Erythroblast (primary cell): Measurements from ENCODE around the gene FREM1.

Experiments used
- DNase-seq, 2 experiments: peaks; one replicate each; lab custom pipeline; 2025; lab: John Stamatoyannopoulos, UW
- GATA1 ChIP-seq: IDR thresholded peaks from 2 replicates; pipeline ENCODE4 v1.6.1; 2011; ENCODE audit warnings: low read depth, mild to moderate bottlenecking, control low read depth, low read length, moderate library complexity
- POLR2A ChIP-seq: IDR thresholded peaks from 2 replicates; pipeline ENCODE4 v1.6.1; 2011; ENCODE audit warnings: mild to moderate bottlenecking, low read length

FREM1 gene

DNA sequence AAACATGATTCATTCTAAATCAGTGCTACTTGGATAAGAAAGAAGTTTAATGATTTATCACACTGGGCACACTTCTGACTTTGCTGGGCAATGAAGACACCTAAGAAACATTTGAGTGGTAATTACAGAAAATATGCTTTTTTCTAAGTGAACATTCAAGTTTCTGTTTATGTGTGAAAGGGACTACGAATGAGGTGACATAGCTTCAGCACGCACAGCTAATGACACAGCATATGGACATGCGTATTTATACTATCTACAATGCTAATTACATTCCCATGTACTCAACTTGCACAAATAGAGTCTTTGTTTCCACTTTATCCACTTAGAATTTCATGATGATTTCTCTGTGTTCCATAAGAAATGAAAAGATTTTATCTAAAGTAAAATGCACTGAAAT, 40.6 kb downstream of the FREM1 start:
- DNase-seq = no peak
- TF ChIP-seq POLR2A (no peak), GATA1 (no peak)

DNA sequence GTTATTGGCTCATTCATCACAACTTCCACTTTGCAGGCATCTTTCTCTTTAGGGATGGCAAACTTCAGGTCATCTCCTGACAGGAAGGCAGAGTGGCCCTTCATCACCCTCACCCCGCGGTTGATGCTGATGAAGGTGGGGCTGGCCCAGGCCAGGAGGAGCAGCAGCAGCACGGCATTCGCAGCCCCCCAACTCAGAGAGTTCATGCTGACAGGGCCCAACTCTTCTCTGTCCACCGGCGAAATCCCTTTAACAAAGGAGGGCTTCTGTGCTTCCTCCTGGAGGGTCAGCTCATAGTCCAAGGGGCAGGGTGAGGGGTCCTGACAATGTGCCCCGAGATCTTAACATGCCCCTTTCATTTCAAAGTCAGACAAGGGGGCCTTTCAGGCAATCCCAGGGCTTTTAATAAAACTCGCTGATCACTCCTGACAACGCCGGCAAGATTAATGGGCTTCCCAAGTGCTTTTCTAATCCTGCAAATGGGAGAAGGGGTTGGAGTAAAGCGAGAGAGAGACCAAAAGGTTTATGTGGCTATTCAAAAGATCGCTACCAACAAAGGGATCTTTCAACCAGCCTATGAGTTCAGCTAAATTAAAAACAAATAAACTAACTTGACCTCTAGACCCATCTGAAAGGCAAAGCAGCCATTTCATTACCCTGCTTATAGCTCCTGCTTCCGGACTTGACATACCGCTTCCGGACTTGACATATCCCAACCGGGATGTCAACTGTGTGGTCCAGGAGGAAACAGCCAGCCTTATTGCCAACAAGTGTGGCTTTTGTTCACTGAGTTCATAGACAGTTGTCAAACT, 41.2 kb downstream of the FREM1 start:
- DNase-seq = no peak
- TF ChIP-seq POLR2A (no peak), GATA1 (no peak)

- no peak for DNase-seq
- TF ChIP-seq GATA1 (no peak), POLR2A (no peak)
Observed at GRCh38 chr9:14868418-14868771, 41.8 kb downstream of the FREM1 start.

- TF ChIP-seq POLR2A (no peak), GATA1 (no peak)
- no peak for DNase-seq
Observed at GRCh38 chr9:14866200-14866749, 44.0 kb downstream of the FREM1 start.

DNA sequence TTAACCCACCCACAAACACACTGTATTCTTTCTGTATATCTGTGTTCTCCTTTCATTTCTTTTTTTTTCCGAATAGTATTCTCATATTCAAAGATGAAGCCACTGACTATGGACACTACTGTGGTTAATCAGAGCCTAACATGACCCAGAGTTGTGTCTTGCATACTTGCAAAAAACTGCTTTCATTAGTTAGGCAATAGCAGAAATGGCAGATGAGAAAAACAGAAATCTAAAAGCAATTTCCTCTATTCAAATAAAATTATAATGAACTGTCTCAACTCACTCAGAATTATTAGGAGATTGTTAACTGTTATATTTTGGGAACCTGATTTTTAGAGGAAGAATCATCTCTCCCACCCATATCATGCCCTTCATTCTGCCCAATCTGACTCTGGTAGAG, 45.9 kb downstream of the FREM1 start:
- no peak for TF ChIP-seq GATA1
- TF ChIP-seq POLR2A = no peak
- DNase-seq = no peak

DNA sequence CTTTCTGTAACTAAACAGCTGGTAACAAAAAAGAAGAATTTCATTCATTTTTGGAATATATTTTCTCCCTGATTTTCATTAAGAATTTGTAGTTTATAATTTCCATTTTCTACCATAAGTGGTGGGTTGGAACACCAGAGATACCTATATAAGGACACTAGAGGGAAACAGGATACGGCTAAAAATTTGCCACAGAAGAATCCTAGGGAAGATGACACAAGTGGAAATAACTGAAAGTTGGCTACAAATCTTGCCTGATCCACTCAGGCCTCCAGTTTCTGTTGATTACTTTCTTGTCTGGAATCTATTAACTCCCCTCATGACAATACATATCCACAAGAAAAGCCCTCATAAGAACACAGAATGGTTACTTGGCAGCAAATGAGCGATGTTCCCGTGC, 46.8 kb downstream of the FREM1 start:
- no peak for TF ChIP-seq POLR2A
- DNase-seq = no peak

DNA sequence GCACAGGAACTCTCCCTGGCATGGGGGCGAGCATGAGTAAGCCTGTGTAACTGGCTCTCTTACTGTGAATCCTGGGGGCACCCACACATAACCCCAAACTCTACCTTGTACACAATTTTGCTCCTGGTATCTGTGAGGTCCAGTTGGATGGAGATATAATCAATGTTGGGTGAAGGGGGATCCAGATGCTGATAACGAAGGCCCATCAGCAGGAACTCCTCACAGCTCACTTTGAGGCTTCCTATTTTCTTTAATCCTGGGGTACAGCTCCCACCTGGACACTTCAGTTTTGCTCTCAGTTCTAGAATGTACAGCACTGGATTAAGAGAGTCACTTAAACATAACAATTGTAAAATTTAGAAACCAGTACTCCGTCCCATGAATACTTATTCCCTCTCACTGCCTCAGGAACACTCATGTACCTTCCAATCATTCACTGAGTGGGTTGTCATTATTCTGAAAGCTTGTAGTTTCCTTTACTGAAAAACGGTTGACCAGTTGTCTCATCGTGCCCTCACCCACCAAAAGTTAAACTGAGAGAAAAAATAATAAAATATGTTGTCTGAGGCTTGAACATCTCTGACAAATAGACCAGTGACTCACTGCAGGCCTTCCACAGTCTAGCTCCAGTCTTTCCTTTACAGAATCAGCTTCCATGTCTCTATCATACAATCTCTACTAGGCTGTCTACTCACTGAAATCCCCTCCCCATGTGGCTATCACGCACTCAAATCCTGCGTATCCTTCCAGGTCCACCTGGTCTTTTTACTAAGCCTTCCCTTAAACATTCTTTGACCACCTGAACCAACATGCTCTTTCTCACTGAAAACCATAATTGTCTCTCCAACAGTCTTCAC, 52.6 kb downstream of the FREM1 start:
- no peak for DNase-seq
- TF ChIP-seq POLR2A (no peak), GATA1 (no peak)

DNA sequence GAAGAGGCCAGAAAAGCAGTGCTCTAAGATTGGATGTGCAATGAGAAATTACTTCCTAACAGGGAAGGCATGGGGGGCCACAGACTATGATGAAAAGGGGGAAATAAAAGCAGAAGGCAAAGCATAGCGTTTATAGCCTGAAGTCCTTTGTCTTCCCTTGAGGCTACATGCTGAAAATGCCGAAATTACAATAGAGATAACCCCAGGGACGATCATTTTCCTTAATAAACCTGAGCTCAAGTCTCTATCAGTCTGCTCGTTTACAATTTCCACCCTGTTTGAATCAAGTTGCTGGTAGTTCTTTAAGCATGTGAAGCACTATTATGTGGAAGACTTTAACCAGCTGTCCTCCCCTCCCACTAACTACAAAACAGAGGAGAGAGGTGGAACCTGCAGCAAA, 60.4 kb downstream of the FREM1 start:
- TF ChIP-seq POLR2A (no peak), GATA1 (no peak)
- no peak for DNase-seq

GRCh38 chr9:14849296-14849695, 60.9 kb downstream of the FREM1 start:
- TF ChIP-seq GATA1 = no peak
- TF ChIP-seq POLR2A = no peak
- DNase-seq = no peak

DNA sequence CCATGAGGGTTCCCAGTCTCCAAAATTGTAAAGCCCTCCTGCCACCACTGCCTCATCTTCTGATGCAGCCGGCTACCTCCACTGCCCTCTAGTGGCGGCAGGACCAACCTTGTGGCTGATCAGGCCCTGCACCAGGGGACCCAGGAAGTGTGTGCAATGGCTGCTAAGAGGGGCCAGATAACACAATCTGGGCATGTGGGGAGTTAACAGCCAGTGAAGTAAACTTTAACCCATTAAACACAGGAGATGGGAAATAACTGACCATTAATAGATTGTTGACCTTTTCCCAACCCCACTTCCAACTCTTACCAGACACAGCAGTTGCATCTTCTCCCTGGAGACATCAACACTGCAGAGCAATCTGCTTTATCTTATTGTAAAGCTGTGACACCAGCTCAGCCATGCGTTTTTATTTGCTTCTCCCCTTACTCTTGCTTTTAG, 63.3 kb downstream of the FREM1 start:
- TF ChIP-seq GATA1 (no peak), POLR2A (no peak)
- DNase-seq = peak; percentile 71 to 74

GRCh38 chr9:14843163-14843562, 67.1 kb downstream of the FREM1 start:
- DNase-seq = no peak
- TF ChIP-seq POLR2A (no peak), GATA1 (no peak)

GRCh38 chr9:14842269-14842668, 68.0 kb downstream of the FREM1 start:
- no peak for DNase-seq
- TF ChIP-seq POLR2A (no peak), GATA1 (no peak)

DNA sequence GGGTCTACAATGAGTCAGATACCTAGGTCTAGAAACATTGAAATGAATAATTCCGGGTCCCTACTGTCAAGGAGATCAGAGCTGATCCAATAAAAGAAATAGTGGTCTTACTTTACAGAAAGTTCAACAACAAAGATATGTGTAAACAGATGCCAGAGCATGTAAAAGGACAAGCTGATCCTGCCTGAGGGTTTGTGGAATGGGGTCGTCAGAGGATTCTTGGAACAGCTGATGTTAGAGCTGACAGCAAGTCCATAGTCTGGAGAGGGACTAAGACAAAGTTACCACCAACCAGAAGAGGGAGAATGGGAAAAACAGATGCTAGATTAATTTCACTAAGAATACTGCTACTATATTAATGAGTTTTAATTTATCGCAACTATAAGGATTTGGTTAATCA, 71.5 kb downstream of the FREM1 start:
- no peak for TF ChIP-seq POLR2A
- TF ChIP-seq GATA1 = no peak
- DNase-seq = no peak

DNA sequence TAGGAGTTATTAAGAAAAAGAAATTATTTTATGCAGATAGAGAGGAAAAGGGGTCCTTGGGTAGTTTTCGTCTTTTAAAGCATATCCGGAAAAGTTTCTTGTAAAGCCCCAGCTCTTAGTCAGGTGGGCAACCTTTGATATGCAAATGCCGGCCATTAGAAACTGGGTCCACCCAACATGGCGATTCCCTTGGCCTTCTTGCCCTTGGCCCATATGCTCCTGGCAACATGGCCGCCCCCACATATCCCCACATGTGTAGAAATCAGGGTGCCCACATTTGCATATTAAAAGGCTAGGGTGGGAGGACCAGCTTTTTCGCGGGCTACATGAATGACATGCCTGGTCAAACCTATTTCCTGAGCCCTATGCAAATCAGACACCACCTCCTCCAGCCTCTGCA, 73.3 kb downstream of the FREM1 start:
- no peak for TF ChIP-seq GATA1
- TF ChIP-seq POLR2A = no peak
- DNase-seq = no peak

DNA sequence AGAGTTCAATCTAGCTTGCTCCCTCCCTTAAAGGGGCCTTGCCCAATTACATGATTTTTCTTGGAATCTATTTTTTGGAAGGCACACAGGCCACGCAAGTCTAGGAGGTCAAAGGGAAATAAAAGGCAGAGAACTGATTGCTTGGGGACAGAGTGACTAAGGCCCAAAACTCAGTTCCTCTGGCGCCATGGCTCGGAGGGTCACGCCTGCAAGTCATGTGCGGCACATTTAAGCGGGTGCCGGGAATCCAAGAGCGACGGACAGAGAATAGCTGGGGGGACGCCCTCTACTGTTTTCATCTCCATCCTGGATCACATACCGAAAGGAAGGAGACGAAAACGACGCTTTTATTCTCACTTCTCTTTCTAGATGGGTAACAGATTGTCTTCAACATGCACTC, 78.6 kb downstream of the FREM1 start:
- no peak for DNase-seq
- TF ChIP-seq POLR2A = no peak
- no peak for TF ChIP-seq GATA1
